Lung (tissue), 12 donors: Measurements from ENCODE around the gene MMP17. TPM values are rescaled to one million over a fixed set of nuclear protein-coding genes. Genes with fewer than 3 reads are reported as not detected.

ENCODE experiments used
- ATAC-seq: fragments of 200-7000 bp; cut with Tn5 transposase; one replicate; pipeline ENCODE4 v1.9.1; 2020; ENCODE audit warnings: moderate number of reproducible peaks; ENCODE audit not compliant: insufficient read depth, low FRiP score
- DNase-seq, 3 donors: peaks; one replicate each; pipeline ENCODE4 v3.0.0-alpha.2; 2013 to 2017
- H3K27ac ChIP-seq, 2 donors: one replicate each; pipeline ENCODE4 v1.5.1; 2013; ENCODE audit warnings: mild to moderate bottlenecking in 2 of 2, moderate library complexity in 2 of 2, control low read depth in 1 of 2, inconsistent platforms in 1 of 2, low read depth in 1 of 2, low read length in 1 of 2
- H3K27me3 ChIP-seq, 3 donors: one replicate each; pipeline ENCODE4 v1.5.1; 2013; ENCODE audit warnings: low read length in 2 of 3; ENCODE audit not compliant: control insufficient read depth in 3 of 3, insufficient read depth in 3 of 3
- H3K36me3 ChIP-seq, 4 donors: one replicate each; pipeline ENCODE4 v1.5.1; 2013; ENCODE audit warnings: low read length in 4 of 4, mild to moderate bottlenecking in 1 of 4, moderate library complexity in 1 of 4; ENCODE audit not compliant: control insufficient read depth in 4 of 4, insufficient read depth in 4 of 4
- H3K4me1 ChIP-seq, 5 donors: one replicate each; pipeline ENCODE4 v1.5.1; 2013; ENCODE audit warnings: low read length in 5 of 5, mild to moderate bottlenecking in 2 of 5, moderate library complexity in 1 of 5; ENCODE audit not compliant: control insufficient read depth in 5 of 5, insufficient read depth in 5 of 5
- H3K4me3 ChIP-seq: one replicate; pipeline ENCODE4 v1.5.1; 2013; ENCODE audit warnings: mild to moderate bottlenecking, control low read depth, moderate library complexity
- H3K9ac ChIP-seq, 2 donors: one replicate each; pipeline ENCODE4 v1.5.1; 2013; ENCODE audit warnings: low read length in 2 of 2, control low read depth in 1 of 2; ENCODE audit not compliant: insufficient read depth in 1 of 2
- H3K9me3 ChIP-seq, 4 donors: one replicate each; pipeline ENCODE4 v1.5.1; 2013; ENCODE audit warnings: low read length in 3 of 4, mild to moderate bottlenecking in 1 of 4, moderate library complexity in 1 of 4; ENCODE audit not compliant: control insufficient read depth in 4 of 4, insufficient read depth in 3 of 4
- CTCF ChIP-seq: IDR thresholded peaks from 2 replicates; pipeline ENCODE4 v1.5.1; 2012; ENCODE audit warnings: mild to moderate bottlenecking; ENCODE audit errors: control extremely low read depth, extremely low read depth
- WGBS, 2 donors: extraction: QIAGEN DNeasy Blood & Tissue Kit; methylation state at CpG; one replicate each; pipeline ENCODE4 v1.1.7; 2013; 5-methylcytosine and 5-hydroxymethylcytosine counted together
- polyA plus RNA-seq, 2 donors: library from polyadenylated mRNA; stranded (reverse); fragments of 200-250 nt; gene quantifications; one replicate each; pipeline ENCODE4 v1.2.1, GENCODE V29; 2013
- total RNA-seq, 2 donors: library from RNA; depleted of rRNA in 1 of 2; stranded (reverse); fragments of >200 nt in 1 of 2; gene quantifications; one replicate each; pipeline ENCODE4 v1.2.1, GENCODE V29; 2014 to 2021
- donor health status: control.
- donor health status: control.
- donor health status: Bipolar disorder and iron deficiency.
- donor health status: healthy.
- donor health status: DM: yes; HTN: yes; CAD: no.

MMP17 gene
- total and polyA plus RNA-seq, 4 donors = 1.7 to 5.6 (median 3.9) TPM

- Histone ChIP-seq H3K27me3 (no peaks in the 10 kb centered on the region), H3K27ac (peak overlapping the region; percentile 92 to 98), H3K36me3 (peaks cover 0 to 9% (median 5%) of the 10 kb centered on the region in 4 donors), H3K9ac (peak overlapping the region in 1 of 2 donors; percentile 23), H3K4me1 (peaks cover 0 to 24% (median 4%) of the 10 kb centered on the region in 5 donors), H3K4me3 (peak overlapping the region; percentile 58), H3K9me3 (no peaks in the 10 kb centered on the region)
- WGBS, 2 donors = 18 to 49% methylated on average over 14 of the region's 14 CpGs
- no peak for ATAC-seq
- peak; percentile 66 to 85 (median 78) for DNase-seq
- no peak for TF ChIP-seq CTCF
These were observed 68.6 kb downstream of the MMP17 start for GRCh38 chr12:131896811-131897270.

GRCh38 chr12:131897276-131897675 lies 69.1 kb downstream of the MMP17 start:
- Histone ChIP-seq H3K9me3 (no peaks in the 10 kb centered on the region), H3K4me1 (peaks cover 0 to 28% (median 8%) of the 10 kb centered on the region in 5 donors), H3K27me3 (no peaks in the 10 kb centered on the region), H3K27ac (peak overlapping the region; percentile 92 to 98), H3K36me3 (peaks cover 0 to 9% (median 5%) of the 10 kb centered on the region in 4 donors), H3K9ac (no peak overlapping the region), H3K4me3 (no peak overlapping the region)
- 78 to 93% methylated on average over 18 of the region's 18 CpGs for WGBS, 2 donors
- TF ChIP-seq CTCF = no peak
- no peak for DNase-seq
- ATAC-seq = no peak

DNA sequence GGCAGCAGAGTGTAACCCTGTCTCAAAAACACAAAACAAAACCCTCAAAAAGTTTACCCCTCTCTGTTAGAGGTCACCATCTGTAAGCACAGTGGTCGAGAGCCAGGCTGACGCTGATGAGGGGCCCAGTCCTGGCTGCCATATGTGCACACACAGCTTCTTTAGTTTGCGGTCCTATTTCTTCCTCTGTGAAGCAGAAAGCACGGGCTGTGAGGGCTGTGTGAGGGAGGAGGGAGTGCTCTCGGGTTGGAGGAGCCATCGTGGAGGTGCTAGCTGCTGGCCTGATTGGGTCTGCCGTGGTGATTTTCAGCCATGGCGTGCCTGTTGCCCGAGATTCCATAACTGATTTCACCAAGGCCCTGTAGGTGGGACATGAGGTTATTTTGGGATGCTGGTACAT lies 69.7 kb downstream of the MMP17 start:
- no peak for TF ChIP-seq CTCF
- H3K4me3 ChIP-seq = no peak overlapping the region
- H3K9me3 ChIP-seq = no peaks in the 10 kb centered on the region
- 85 to 90% methylated on average over 9 of the region's 9 CpGs for WGBS, 2 donors
- H3K9ac ChIP-seq = no peak overlapping the region
- H3K36me3 ChIP-seq = peaks cover 0 to 9% (median 5%) of the 10 kb centered on the region in 4 donors
- DNase-seq (no peak), ATAC-seq (no peak)
- no peaks in the 10 kb centered on the region for H3K27me3 ChIP-seq
- no peak overlapping the region for H3K27ac ChIP-seq
- peaks cover 0 to 33% (median 10%) of the 10 kb centered on the region in 5 donors for H3K4me1 ChIP-seq

- peaks cover 0 to 38% (median 10%) of the 10 kb centered on the region in 5 donors for H3K4me1 ChIP-seq
- no peak overlapping the region for H3K9ac ChIP-seq
These were observed 72.2 kb downstream of the MMP17 start for GRCh38 chr12:131900397-131900796.

More at GRCh38 chr12:131900397-131900796, 72.2 kb downstream of the MMP17 start:
- peak overlapping the region in 1 of 2 donors; percentile 35 for H3K27ac ChIP-seq
- no peak for ATAC-seq
- no peak overlapping the region for H3K4me3 ChIP-seq
- H3K27me3 ChIP-seq = no peaks in the 10 kb centered on the region
- no peaks in the 10 kb centered on the region for H3K9me3 ChIP-seq
- DNase-seq = no peak
- H3K36me3 ChIP-seq = peaks cover 0 to 9% (median 6%) of the 10 kb centered on the region in 4 donors
- TF ChIP-seq CTCF = no peak
- 86 to 97% methylated on average over 6 of the region's 6 CpGs for WGBS, 2 donors
